CD14-positive monocyte (primary cell): ENCODE results near the gene NPM3. TPM values are rescaled to one million over a fixed set of nuclear protein-coding genes. Genes with fewer than 3 reads are reported as not detected.

Experiments
- DNase-seq, 3 donors: peaks; one replicate each; pipeline ENCODE4 v3.0.0-alpha.2; 2011 to 2022
- H2AFZ ChIP-seq: 2 replicates; pipeline ENCODE4 v1.6.0; 2012; ENCODE audit warnings: mild to moderate bottlenecking, low read depth, low read length, inconsistent platforms; ENCODE audit not compliant: insufficient read depth, poor library complexity, severe bottlenecking
- H3K27ac ChIP-seq, 2 donors: 1 replicate in 1 of 2; 2 replicates in 1 of 2; pipeline ENCODE4 v1.5.1; 2012 to 2013; ENCODE audit warnings: low read length in 2 of 2, control low read depth in 1 of 2, inconsistent platforms in 1 of 2, low read depth in 1 of 2, mild to moderate bottlenecking in 1 of 2
- H3K27me3 ChIP-seq, 2 donors: one replicate each; pipeline versions ENCODE4 v1.6.0 to v1.6.1; 2011 to 2013; ENCODE audit warnings: low read length in 2 of 2; ENCODE audit not compliant: control insufficient read depth in 2 of 2, insufficient read depth in 2 of 2
- H3K36me3 ChIP-seq, 2 donors: replicated peaks in 1 of 2; 1 replicate in 1 of 2; 2 replicates in 1 of 2; pipeline versions ENCODE4 v1.5.1 to v1.6.1; 2012 to 2013; ENCODE audit warnings: low read length in 2 of 2, control low read depth in 1 of 2, inconsistent platforms in 1 of 2, mild to moderate bottlenecking in 1 of 2; ENCODE audit not compliant: insufficient read depth in 2 of 2, control insufficient read depth in 1 of 2
- H3K4me1 ChIP-seq, 2 donors: 1 replicate in 1 of 2; 2 replicates in 1 of 2; pipeline versions ENCODE4 v1.5.1 to v1.6.1; 2012 to 2013; ENCODE audit warnings: low read length in 2 of 2, control low read depth in 1 of 2, inconsistent platforms in 1 of 2, mild to moderate bottlenecking in 1 of 2, moderate library complexity in 1 of 2; ENCODE audit not compliant: insufficient read depth in 2 of 2, control insufficient read depth in 1 of 2
- H3K4me2 ChIP-seq: replicated peaks from 2 replicates; pipeline ENCODE3; 2012; ENCODE audit warnings: low read length, moderate library complexity, mild to moderate bottlenecking; ENCODE audit not compliant: poor library complexity, severe bottlenecking; ENCODE audit errors: extremely low read depth
- H3K4me3 ChIP-seq, 3 experiments: fragments of 200-600 bp in 1 of 3; sonication (generic) in 1 of 3; replicated peaks in 1 of 3; 1 replicate in 2 of 3; 2 replicates in 1 of 3; pipeline ENCODE4 v1.5.1; 2011 to 2013; ENCODE audit warnings: low read length in 3 of 3, mild to moderate bottlenecking in 3 of 3, control low read depth in 2 of 3, low read depth in 2 of 3, inconsistent platforms in 1 of 3, moderate library complexity in 1 of 3
- H3K79me2 ChIP-seq: 2 replicates; pipeline ENCODE4 v1.6.0; 2012; ENCODE audit warnings: mild to moderate bottlenecking, control low read depth, inconsistent platforms, low read length, moderate library complexity; ENCODE audit not compliant: insufficient read depth
- H3K9ac ChIP-seq: 2 replicates; pipeline ENCODE4 v1.6.0; 2017; ENCODE audit warnings: low read length, mild to moderate bottlenecking; ENCODE audit not compliant: insufficient read depth, poor library complexity, severe bottlenecking
- H3K9me3 ChIP-seq, 2 donors: replicated peaks in 1 of 2; 1 replicate in 1 of 2; 2 replicates in 1 of 2; pipeline versions ENCODE4 v1.5.1 to v1.6.1; 2012 to 2013; ENCODE audit warnings: low read length in 2 of 2, control low read depth in 1 of 2; ENCODE audit not compliant: control insufficient read depth in 1 of 2, insufficient read depth in 1 of 2
- H4K20me1 ChIP-seq: 2 replicates; pipeline ENCODE4 v1.6.0; 2012; ENCODE audit warnings: mild to moderate bottlenecking, low read length, control low read depth, moderate library complexity; ENCODE audit not compliant: insufficient read depth
- H3K27ac Mint-ChIP-seq, 7 donors: one replicate each; pipeline ENCODE4 v1.8.0; 2020; ENCODE audit warnings: mild to moderate bottlenecking in 7 of 7, mixed read lengths in 7 of 7, moderate library complexity in 6 of 7, inconsistent platforms in 2 of 7
- H3K27me3 Mint-ChIP-seq, 3 donors: one replicate each; pipeline ENCODE4 v1.8.0; 2021 to 2022; ENCODE audit warnings: low read depth in 3 of 3, mild to moderate bottlenecking in 3 of 3, mixed read lengths in 3 of 3, moderate library complexity in 3 of 3, inconsistent platforms in 1 of 3
- H3K36me3 Mint-ChIP-seq, 2 donors: one replicate each; pipeline ENCODE4 v1.8.0; 2020; ENCODE audit warnings: mixed read lengths in 2 of 2, inconsistent platforms in 1 of 2, mild to moderate bottlenecking in 1 of 2
- H3K4me1 Mint-ChIP-seq: one replicate; pipeline ENCODE4 v1.8.0; 2020; ENCODE audit warnings: mild to moderate bottlenecking, mixed read lengths
- H3K4me3 Mint-ChIP-seq, 2 donors: one replicate each; pipeline ENCODE4 v1.8.0; 2020; ENCODE audit warnings: mild to moderate bottlenecking in 2 of 2, mixed read lengths in 2 of 2, moderate library complexity in 1 of 2
- H3K9me3 Mint-ChIP-seq, 7 donors: one replicate each; pipeline ENCODE4 v1.8.0; 2020 to 2022; ENCODE audit warnings: mixed read lengths in 7 of 7, mild to moderate bottlenecking in 6 of 7, moderate library complexity in 6 of 7, inconsistent platforms in 2 of 7
- CTCF ChIP-seq: fragments of 200-600 bp; IDR thresholded peaks from one replicate; pipeline ENCODE4 v1.8.0; 2022; ENCODE audit warnings: antibody characterized with exemption, mild to moderate bottlenecking
- WGBS: methylation state at CpG from one replicate; pipeline ENCODE4 v1.1.5; 2013; ENCODE audit warnings: missing lambda C conversion rate; ENCODE audit not compliant: insufficient coverage; 5-methylcytosine and 5-hydroxymethylcytosine counted together
- intact Hi-C, 2 donors: fragments of 100-400 bp; cut with micrococcal nuclease; formaldehyde crosslinking; loops; one replicate each; pipeline versions ENCODE4 v1.15.0 to v1.15.1; 2023
- polyA plus RNA-seq, 3 donors: library from polyadenylated mRNA; depleted of rRNA in 1 of 3; unstranded in 2 of 3; stranded (reverse) in 1 of 3; fragments of 300-500 nt in 2 of 3; fragments of >200 nt in 1 of 3; fragmentation: Illumina TruSeq in 2 of 3; gene quantifications; 1 replicate in 2 of 3; 2 replicates in 1 of 3; pipeline ENCODE4 v1.2.3, GENCODE V29; 2012 to 2021

Gene NPM3
- polyA plus RNA-seq, 3 donors = 1.2 to 8.1 (median 3.8) TPM

- peak overlapping the region; percentile 72 for H2AFZ ChIP-seq
- peaks cover 35 to 52% of the 10 kb centered on the region in 2 donors for H3K4me1 ChIP-seq
- peaks cover 0 to 15% (median 8%) of the 10 kb centered on the region in 7 donors for H3K9me3 Mint-ChIP-seq
- peak overlapping the region in 2 of 3 experiments; percentile 41 to 75 for H3K4me3 ChIP-seq
- peak in 2 of 3 donors; percentile 12 to 25 for DNase-seq
- H3K4me1 Mint-ChIP-seq = peaks cover 47% of the 10 kb centered on the region
- 3% methylated on average over 58 of the region's 58 CpGs for WGBS
- TF ChIP-seq CTCF = no peak
- H3K27me3 Mint-ChIP-seq = peaks cover 50 to 64% (median 51%) of the 10 kb centered on the region in 3 donors
- no peak overlapping the region for H3K27ac Mint-ChIP-seq
- H3K79me2 ChIP-seq = no peaks in the 10 kb centered on the region
- H3K36me3 Mint-ChIP-seq = peaks cover 11 to 14% of the 10 kb centered on the region in 2 donors
- H3K4me2 ChIP-seq = peak overlapping the region; percentile 87
- H3K27me3 ChIP-seq = peaks cover 37 to 50% of the 10 kb centered on the region in 2 donors
- peak overlapping the region; percentile 72 to 89 for H3K4me3 Mint-ChIP-seq
- H3K27ac ChIP-seq = no peak overlapping the region
- H3K36me3 ChIP-seq = peaks cover 0 to under 1% of the 10 kb centered on the region in 2 donors
- peaks cover 0 to 27% of the 10 kb centered on the region in 2 donors for H3K9me3 ChIP-seq
- H4K20me1 ChIP-seq = peaks cover 35% of the 10 kb centered on the region
- intact Hi-C loops = loop anchor here in 1 of 2 donors (10.0 kb wide), 1 partner anchor 564 kb away; no protein-coding TSS in a partner anchor
- no peak overlapping the region for H3K9ac ChIP-seq
Measured at GRCh38 chr10:101778781-101779543, 4.3 kb downstream of the NPM3 start.

GRCh38 chr10:101778151-101778780 lies 5.0 kb downstream of the NPM3 start:
- 54% methylated on average over 10 of the region's 12 CpGs for WGBS
- Histone ChIP-seq H2AFZ (no peak overlapping the region), H3K27me3 (peaks cover 44 to 57% of the 10 kb centered on the region in 2 donors), H3K9me3 (peaks cover 0 to 34% of the 10 kb centered on the region in 2 donors), H4K20me1 (peaks cover 29% of the 10 kb centered on the region), H3K9ac (no peak overlapping the region), H3K4me3 (peak overlapping the region in 1 of 3 experiments; percentile 75), H3K79me2 (no peaks in the 10 kb centered on the region), H3K36me3 (no peaks in the 10 kb centered on the region), H3K27ac (no peak overlapping the region), H3K4me1 (peaks cover 29 to 46% of the 10 kb centered on the region in 2 donors), H3K4me2 (peak overlapping the region; percentile 87)
- Mint-ChIP-seq H3K27me3 (peaks cover 57 to 71% (median 58%) of the 10 kb centered on the region in 3 donors), H3K4me3 (peak overlapping the region in 1 of 2 donors; percentile 89), H3K36me3 (peaks cover 11 to 14% of the 10 kb centered on the region in 2 donors), H3K27ac (no peak overlapping the region), H3K9me3 (peaks cover 0 to 15% (median 8%) of the 10 kb centered on the region in 7 donors), H3K4me1 (peaks cover 45% of the 10 kb centered on the region)
- TF ChIP-seq CTCF = no peak
- intact Hi-C loops = loop anchor here in 1 of 2 donors (10.0 kb wide), 1 partner anchor 563 kb away; no protein-coding TSS in a partner anchor
- no peak for DNase-seq
